GM12878 (cell line): ENCODE measurements around the gene HID1.

ENCODE experiments used
- EP300 ChIP-seq, 2 experiments: fragments of 150-350 bp in 1 of 2; IDR thresholded peaks; 2 replicates each; pipeline ENCODE4 v1.6.1; 2011 to 2012; ENCODE audit warnings: low read depth in 2 of 2, low read length in 2 of 2, borderline replicate concordance in 1 of 2, improper control_type of control experiment in 1 of 2, inconsistent platforms in 1 of 2; ENCODE audit not compliant: control insufficient read depth in 1 of 2
- JUND ChIP-seq: IDR thresholded peaks from 2 replicates; pipeline ENCODE4 v1.6.1; 2012; ENCODE audit warnings: low read depth, mild to moderate bottlenecking, low read length, improper control_type of control experiment, moderate library complexity
- POLR2AphosphoS5 ChIP-seq: IDR thresholded peaks from 2 replicates; pipeline ENCODE4 v1.6.1; 2011; ENCODE audit warnings: mild to moderate bottlenecking, low read length, inconsistent platforms
- SPI1 ChIP-seq: IDR thresholded peaks from 2 replicates; pipeline ENCODE4 v1.6.1; 2011; ENCODE audit warnings: low read depth, mild to moderate bottlenecking, low read length, moderate library complexity, borderline replicate concordance; ENCODE audit not compliant: insufficient read depth
- TAF1 ChIP-seq: IDR thresholded peaks from 2 replicates; pipeline ENCODE4 v1.6.1; 2011; ENCODE audit warnings: mild to moderate bottlenecking, low read depth, low read length, borderline replicate concordance
- TBL1XR1 ChIP-seq: IDR thresholded peaks from 2 replicates; pipeline ENCODE4 v1.6.1; 2012; ENCODE audit warnings: low read depth, low read length, improper control_type of control experiment
- ZZZ3 ChIP-seq: IDR thresholded peaks from 2 replicates; pipeline ENCODE4 v1.6.1; 2011; ENCODE audit warnings: low read depth; ENCODE audit not compliant: control insufficient read depth, insufficient read length
- TF ChIP-seq, protein P1 (sequence below), 3 experiments: IDR thresholded peaks in 2 of 3; conservative IDR thresholded peaks in 1 of 3; 2 replicates each; pipeline ENCODE4 v1.5.1; 2011; ENCODE audit warnings: low read depth in 3 of 3, low read length in 3 of 3, mild to moderate bottlenecking in 3 of 3, control low read depth in 2 of 3, moderate library complexity in 2 of 3, inconsistent platforms in 1 of 3, mixed read lengths in 1 of 3; ENCODE audit not compliant: control insufficient read depth in 2 of 3, insufficient read depth in 1 of 3; ENCODE audit errors: extremely low read depth in 1 of 3

DNA sequence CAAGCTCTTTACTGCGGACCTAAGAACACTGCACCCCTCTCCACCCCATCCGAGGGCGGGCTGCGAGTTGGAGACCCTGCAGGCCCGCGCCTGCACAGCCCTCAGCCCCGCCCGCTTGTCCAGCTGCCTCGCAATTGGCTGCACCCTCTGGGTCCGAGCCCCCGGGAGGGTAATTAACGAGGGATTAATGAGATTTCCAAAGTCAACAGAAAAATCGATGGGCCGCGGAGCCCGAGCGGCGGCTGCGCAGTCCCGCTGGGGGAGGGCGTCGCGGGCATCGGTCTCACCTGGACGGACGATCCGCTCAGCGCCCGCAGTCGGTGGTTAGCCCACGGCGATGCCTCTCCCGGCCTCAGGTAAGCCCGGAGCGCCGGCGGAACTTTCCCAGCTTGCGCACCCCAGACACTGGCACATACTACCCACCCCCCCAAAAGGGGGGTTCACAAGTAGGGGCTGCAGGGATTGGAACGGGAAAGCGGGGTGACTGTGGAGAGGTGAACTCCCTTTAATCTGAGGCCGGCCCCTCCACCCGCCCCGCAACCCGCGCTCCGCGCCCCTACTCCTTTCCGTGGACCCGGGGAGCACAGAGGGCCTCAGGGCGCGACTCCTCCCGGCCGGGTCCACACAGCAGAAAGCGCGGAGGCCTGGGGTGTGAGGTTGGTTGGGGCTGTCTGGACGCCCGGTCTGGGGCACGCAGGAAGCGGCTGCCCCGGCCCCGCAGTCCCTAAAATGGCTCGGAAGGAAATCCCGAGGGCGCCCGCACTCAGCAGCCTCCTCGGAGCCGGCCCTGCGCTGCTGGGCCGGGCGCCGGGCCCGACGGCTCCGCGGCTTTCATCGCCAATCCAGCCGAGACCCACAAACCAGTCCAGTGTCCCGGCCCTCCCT is 36.7 kb downstream of the HID1 start, which contains the start of gene OTOP3:
- TF ChIP-seq JUND = no peak
- TF ChIP-seq, protein P1, sequence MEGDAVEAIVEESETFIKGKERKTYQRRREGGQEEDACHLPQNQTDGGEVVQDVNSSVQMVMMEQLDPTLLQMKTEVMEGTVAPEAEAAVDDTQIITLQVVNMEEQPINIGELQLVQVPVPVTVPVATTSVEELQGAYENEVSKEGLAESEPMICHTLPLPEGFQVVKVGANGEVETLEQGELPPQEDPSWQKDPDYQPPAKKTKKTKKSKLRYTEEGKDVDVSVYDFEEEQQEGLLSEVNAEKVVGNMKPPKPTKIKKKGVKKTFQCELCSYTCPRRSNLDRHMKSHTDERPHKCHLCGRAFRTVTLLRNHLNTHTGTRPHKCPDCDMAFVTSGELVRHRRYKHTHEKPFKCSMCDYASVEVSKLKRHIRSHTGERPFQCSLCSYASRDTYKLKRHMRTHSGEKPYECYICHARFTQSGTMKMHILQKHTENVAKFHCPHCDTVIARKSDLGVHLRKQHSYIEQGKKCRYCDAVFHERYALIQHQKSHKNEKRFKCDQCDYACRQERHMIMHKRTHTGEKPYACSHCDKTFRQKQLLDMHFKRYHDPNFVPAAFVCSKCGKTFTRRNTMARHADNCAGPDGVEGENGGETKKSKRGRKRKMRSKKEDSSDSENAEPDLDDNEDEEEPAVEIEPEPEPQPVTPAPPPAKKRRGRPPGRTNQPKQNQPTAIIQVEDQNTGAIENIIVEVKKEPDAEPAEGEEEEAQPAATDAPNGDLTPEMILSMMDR (IDR thresholded peaks at IDR 0.05 in 2 of 3, conservative IDR thresholded peaks at IDR 0.05 in 1 of 3; ENCODE audit: control insufficient read depth in 2 of 3, extremely low read depth in 1 of 3, insufficient read depth in 1 of 3, low read depth in 3 of 3, low read length in 3 of 3) = no peak
- no peak for TF ChIP-seq SPI1
- no peak for TF ChIP-seq ZZZ3
- TF ChIP-seq TBL1XR1 = no peak
- TF ChIP-seq POLR2AphosphoS5 = no peak
- no peak for TF ChIP-seq TAF1
- no peak for TF ChIP-seq EP300 (IDR thresholded peaks at IDR 0.05; ENCODE audit: borderline replicate concordance in 1 of 2, control insufficient read depth in 1 of 2, low read depth in 2 of 2, low read length in 2 of 2)
